ENCODE results near the gene ATP6V1G3.

ATP6V1G3 gene

DNA sequence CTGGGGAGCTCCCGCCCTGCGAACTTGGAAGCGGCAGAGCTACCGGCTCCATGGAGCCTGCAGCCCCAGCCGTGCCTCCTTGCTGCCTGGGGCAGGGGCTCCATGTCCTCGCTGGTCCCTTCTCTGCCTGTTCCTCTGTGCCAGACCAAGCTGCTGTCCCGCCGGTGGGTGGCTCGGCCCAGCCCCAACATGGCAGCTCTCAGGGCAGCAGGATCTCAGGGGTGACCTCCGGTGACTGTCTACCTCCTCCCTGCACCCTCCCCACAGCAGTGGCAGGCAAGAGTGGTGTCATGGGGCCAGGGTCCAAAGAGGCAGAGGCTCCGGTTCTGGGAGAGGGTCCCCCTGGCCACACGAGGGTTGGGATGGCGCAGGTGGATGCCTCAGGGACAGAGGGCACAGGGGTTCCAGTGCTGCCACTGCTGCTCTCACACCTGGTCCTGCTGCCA is 45.8 kb downstream of the ATP6V1G3 start:
- in situ Hi-C loops (cut with MboI; ENCODE audit: low pct_unique_long_range_greater_than_20kb, low sequenced_read_pairs, unreplicated experiment): no loop called here
- no peak for DNase-seq (ENCODE audit: low spot score)
- no peak for TF ChIP-seq CTCF (IDR thresholded peaks at IDR 0.05; ENCODE audit: extremely low read depth, insufficient read depth, missing control alignments)

DNA sequence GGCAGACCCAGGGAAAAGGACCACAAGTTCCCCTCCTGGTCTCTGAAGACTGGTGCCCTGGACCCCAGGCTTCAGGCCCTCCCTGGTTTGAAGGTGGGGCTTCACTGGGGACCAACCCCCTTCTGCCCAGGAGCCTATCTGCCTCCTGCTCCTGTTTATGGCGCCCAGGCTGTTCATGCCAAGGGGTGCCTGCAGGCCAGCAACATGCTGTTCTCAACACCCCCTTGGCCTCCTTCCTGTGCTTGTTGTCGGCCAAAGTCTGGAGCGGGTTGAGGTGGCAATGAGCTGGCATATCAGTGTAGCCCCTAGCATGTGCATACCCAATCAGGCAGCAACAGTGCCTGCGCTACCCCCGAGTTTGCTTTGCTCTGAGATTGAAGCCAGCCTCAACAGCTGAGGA is 46.3 kb downstream of the ATP6V1G3 start:
- in situ Hi-C loops (cut with MboI; ENCODE audit: low pct_unique_long_range_greater_than_20kb, low sequenced_read_pairs, unreplicated experiment): no loop called here
- no peak for TF ChIP-seq CTCF (IDR thresholded peaks at IDR 0.05; ENCODE audit: extremely low read depth, insufficient read depth, missing control alignments)
- DNase-seq (ENCODE audit: low spot score): no peak

- in situ Hi-C loops (cut with MboI; ENCODE audit: low pct_unique_long_range_greater_than_20kb, low sequenced_read_pairs, unreplicated experiment): no loop called here
- TF ChIP-seq CTCF (IDR thresholded peaks at IDR 0.05; ENCODE audit: extremely low read depth, insufficient read depth, missing control alignments): no peak
- DNase-seq (ENCODE audit: low spot score): no peak
Measured at GRCh38 chr1:198493329-198493728, 47.2 kb downstream of the ATP6V1G3 start.

DNA sequence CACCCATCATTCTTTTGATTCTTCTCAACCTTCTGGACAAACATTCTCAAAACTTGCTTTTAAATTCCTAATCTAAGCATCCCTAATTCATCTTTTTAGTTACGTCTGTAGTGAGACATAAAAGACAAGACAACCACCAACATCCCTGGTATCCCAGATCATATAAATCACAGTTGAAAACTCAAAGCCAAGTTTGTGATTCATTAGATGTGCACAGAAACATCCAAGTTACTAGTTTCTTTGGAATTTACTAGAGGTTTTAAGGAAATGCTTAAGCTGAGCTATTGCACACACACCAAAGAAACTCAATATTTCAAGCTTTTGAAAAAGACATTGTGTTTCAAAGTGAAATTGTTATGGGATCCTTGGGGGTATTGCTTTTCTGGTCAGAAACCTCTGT is 47.6 kb downstream of the ATP6V1G3 start:
- no peak for DNase-seq (ENCODE audit: low spot score)
- in situ Hi-C loops (cut with MboI; ENCODE audit: low pct_unique_long_range_greater_than_20kb, low sequenced_read_pairs, unreplicated experiment): no loop called here
- TF ChIP-seq CTCF (IDR thresholded peaks at IDR 0.05; ENCODE audit: extremely low read depth, insufficient read depth, missing control alignments): no peak

DNA sequence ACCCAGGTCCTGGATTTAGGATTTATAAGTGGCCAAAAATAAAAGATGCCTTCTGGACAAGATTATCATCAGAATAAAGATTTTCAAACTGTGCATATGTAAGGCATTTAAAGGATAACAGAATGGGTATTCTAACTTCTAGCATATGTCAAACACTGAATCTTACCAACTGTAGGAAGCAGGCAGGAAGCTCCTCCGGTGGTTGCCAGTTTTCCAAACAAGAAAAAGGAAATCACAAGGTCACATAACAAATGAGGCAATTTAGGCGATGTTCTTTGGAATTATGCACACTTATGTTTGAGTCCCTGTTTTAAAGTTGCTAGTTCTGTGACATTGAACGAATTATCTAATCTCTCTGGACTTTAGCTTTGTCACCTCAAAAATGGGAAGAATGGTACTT is 48.9 kb downstream of the ATP6V1G3 start:
- DNase-seq (ENCODE audit: low spot score): no peak
- no peak for TF ChIP-seq CTCF (IDR thresholded peaks at IDR 0.05; ENCODE audit: extremely low read depth, insufficient read depth, missing control alignments)
- in situ Hi-C loops (cut with MboI; ENCODE audit: low pct_unique_long_range_greater_than_20kb, low sequenced_read_pairs, unreplicated experiment): no loop called here

DNA sequence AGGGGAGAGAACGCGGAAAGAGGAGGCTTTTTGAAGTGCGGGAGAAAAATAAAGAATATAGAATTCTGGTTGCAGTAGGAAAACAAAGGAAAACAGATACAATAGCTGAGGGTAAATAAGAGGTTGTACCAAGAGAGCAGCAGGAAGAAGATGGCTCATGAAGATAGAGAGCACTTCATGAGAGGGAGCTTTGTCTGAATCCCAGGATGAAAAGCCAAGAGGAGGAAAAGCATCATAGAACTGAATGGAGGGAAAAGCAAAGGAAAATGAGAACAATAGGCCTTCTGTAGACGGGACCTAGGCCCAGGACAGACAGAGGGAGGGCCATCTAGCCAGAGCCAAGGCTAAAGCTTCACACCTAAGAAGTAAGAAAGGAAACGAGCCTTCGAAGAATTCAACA is 49.5 kb downstream of the ATP6V1G3 start:
- TF ChIP-seq CTCF (IDR thresholded peaks at IDR 0.05; ENCODE audit: extremely low read depth, insufficient read depth, missing control alignments): no peak
- in situ Hi-C loops (cut with MboI; ENCODE audit: low pct_unique_long_range_greater_than_20kb, low sequenced_read_pairs, unreplicated experiment): no loop called here
- no peak for DNase-seq (ENCODE audit: low spot score)

GRCh38 chr1:198490224-198490623 is 50.3 kb downstream of the ATP6V1G3 start:
- DNase-seq (ENCODE audit: low spot score): no peak
- TF ChIP-seq CTCF (IDR thresholded peaks at IDR 0.05; ENCODE audit: extremely low read depth, insufficient read depth, missing control alignments): no peak
- in situ Hi-C loops (cut with MboI; ENCODE audit: low pct_unique_long_range_greater_than_20kb, low sequenced_read_pairs, unreplicated experiment): no loop called here
